H54 (cell line): ENCODE data around the gene FANCL.
"Not testable (repeated sequence)": the region's sequence is repeated elsewhere in the genome, so short reads cannot be mapped to it uniquely, and the experiment has no call there.

Experiments used
- DNase-seq: peaks from one replicate; pipeline ENCODE4 v3.0.0; 2011; ENCODE audit warnings: low spot score, mixed read lengths; ENCODE audit not compliant: insufficient read length
- FAIRE-seq: peaks from 3 replicates; lab custom pipeline; 2011; peaks lifted over from hg19 to GRCh38; lab: Jason Lieb, UNC
- POLR2A ChIP-seq: IDR thresholded peaks from 2 replicates; pipeline ENCODE4 v1.6.1; 2011; ENCODE audit warnings: low read depth, mild to moderate bottlenecking, low read length

FANCL gene

GRCh38 chr2:58140508-58141072 is 100.5 kb downstream of the FANCL start:
- no peak for DNase-seq
- TF ChIP-seq POLR2A, result no peak
- no peak for FAIRE-seq

- FAIRE-seq, result no peak
- no peak for DNase-seq
- TF ChIP-seq POLR2A, result no peak
These were observed 102.6 kb downstream of the FANCL start for GRCh38 chr2:58138396-58139030.

- no peak for FAIRE-seq
- no peak for DNase-seq
- TF ChIP-seq POLR2A, result no peak
These were observed 103.3 kb downstream of the FANCL start for GRCh38 chr2:58137856-58138255.

- no peak for TF ChIP-seq POLR2A
- DNase-seq (peak; percentile 6), FAIRE-seq (no peak)
These were observed 103.9 kb downstream of the FANCL start for GRCh38 chr2:58137221-58137620.

GRCh38 chr2:58135861-58136260 is 105.3 kb downstream of the FANCL start:
- no peak for FAIRE-seq

GRCh38 chr2:58133395-58133794 is 107.7 kb downstream of the FANCL start:
- FAIRE-seq (no peak), DNase-seq (no peak)
- TF ChIP-seq POLR2A, result no peak

More at GRCh38 chr2:58135861-58136260, 105.3 kb downstream of the FANCL start:
- TF ChIP-seq POLR2A, result no peak
- DNase-seq, result no peak

- TF ChIP-seq POLR2A, result no peak
- DNase-seq (no peak), FAIRE-seq (peak; percentile 53)
These were observed 109.7 kb downstream of the FANCL start for GRCh38 chr2:58131191-58132011.

GRCh38 chr2:58130238-58130637 is 110.9 kb downstream of the FANCL start:
- FAIRE-seq (no peak), DNase-seq (no peak)
- TF ChIP-seq POLR2A, result no peak

GRCh38 chr2:58127111-58127510 is 114.0 kb downstream of the FANCL start:
- TF ChIP-seq POLR2A, result no peak
- FAIRE-seq, result no peak
- no peak for DNase-seq

GRCh38 chr2:58122540-58122939 is 118.6 kb downstream of the FANCL start:
- DNase-seq (no peak), FAIRE-seq (peak; percentile 27)
- TF ChIP-seq POLR2A, result no peak

GRCh38 chr2:58122040-58122439 is 119.1 kb downstream of the FANCL start:
- no peak for FAIRE-seq
- no peak for TF ChIP-seq POLR2A
- no peak for DNase-seq

GRCh38 chr2:58120626-58121229 is 120.4 kb downstream of the FANCL start:
- no peak for TF ChIP-seq POLR2A
- FAIRE-seq, result no peak
- DNase-seq, result no peak

GRCh38 chr2:58113563-58113962 is 127.6 kb downstream of the FANCL start:
- DNase-seq, FAIRE-seq: not testable (repeated sequence)

- TF ChIP-seq POLR2A, result no peak
- DNase-seq, result no peak
- no peak for FAIRE-seq
These were observed 130.4 kb downstream of the FANCL start for GRCh38 chr2:58110765-58111164.
